ENCODE results near the gene TMEM187. TPM values are rescaled to one million over a fixed set of nuclear protein-coding genes. Genes with fewer than 3 reads are reported as not detected.

TMEM187 gene
- total RNA-seq, 1 donor from 2014 or later = 4.3 TPM

DNA sequence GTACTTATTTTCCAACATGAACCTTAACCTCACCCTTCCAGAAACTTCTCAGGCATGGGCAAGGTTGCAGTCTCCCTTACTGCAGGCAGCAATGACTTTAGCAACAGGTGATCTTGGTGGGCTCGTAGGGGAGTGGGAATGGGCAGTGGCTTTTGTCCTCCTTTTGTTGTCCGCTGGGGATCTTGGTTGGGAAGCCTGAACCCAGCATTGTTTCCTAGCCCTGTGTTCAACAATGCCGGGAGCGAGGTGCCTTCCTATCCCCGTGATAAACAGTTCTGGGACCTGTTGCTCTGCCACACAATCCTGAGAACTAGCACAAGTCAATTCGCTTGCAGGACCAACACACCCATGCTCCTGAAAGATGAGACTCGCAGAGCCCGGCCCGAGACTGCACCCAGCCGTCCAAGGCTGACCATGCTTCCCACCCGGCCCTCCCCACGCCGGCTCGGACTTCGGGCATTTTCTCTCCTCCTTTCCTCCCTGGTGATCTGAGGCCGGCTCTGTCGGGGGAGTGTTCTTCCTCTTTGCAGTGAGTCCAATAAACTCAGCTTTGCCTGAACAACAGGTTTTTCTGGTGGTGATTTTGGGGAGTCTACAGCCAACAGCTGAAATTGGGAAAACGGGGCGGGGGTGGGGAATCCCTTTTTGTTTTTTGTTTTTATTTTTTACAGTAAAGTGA is 26.9 kb downstream of the TMEM187 start:
- TF ChIP-seq, protein P1, sequence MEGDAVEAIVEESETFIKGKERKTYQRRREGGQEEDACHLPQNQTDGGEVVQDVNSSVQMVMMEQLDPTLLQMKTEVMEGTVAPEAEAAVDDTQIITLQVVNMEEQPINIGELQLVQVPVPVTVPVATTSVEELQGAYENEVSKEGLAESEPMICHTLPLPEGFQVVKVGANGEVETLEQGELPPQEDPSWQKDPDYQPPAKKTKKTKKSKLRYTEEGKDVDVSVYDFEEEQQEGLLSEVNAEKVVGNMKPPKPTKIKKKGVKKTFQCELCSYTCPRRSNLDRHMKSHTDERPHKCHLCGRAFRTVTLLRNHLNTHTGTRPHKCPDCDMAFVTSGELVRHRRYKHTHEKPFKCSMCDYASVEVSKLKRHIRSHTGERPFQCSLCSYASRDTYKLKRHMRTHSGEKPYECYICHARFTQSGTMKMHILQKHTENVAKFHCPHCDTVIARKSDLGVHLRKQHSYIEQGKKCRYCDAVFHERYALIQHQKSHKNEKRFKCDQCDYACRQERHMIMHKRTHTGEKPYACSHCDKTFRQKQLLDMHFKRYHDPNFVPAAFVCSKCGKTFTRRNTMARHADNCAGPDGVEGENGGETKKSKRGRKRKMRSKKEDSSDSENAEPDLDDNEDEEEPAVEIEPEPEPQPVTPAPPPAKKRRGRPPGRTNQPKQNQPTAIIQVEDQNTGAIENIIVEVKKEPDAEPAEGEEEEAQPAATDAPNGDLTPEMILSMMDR (conservative IDR thresholded peaks at IDR 0.05; ENCODE audit: low read depth, low read length) = no peak
- H3K4me3 ChIP-seq (ENCODE audit: low read depth, low read length) = no peak overlapping the region
- no peak for DNase-seq (ENCODE audit: low read depth)

DNA sequence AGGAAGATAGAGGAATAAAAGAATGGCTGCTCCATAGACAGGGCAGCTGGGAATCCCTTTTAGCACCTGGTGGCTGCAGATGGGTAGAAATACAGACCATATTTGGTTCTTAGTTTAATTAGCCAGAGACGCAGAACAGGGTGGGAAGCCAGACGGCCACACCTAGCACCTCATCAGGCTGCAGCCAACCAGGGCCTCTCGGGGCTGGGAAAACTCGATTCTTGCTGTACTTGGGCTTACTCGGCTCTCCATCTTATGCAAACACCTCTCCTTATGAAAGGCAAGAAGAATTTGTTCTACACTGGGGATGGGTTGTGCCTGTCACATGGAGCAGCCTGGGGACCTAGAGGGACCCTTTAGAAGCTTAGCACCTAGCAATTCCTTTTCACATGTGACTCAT is 27.5 kb downstream of the TMEM187 start:
- TF ChIP-seq, protein P1 (conservative IDR thresholded peaks at IDR 0.05; ENCODE audit: low read depth, low read length) = no peak
- H3K4me3 ChIP-seq (ENCODE audit: low read depth, low read length) = no peak overlapping the region
- no peak for DNase-seq (ENCODE audit: low read depth)

DNA sequence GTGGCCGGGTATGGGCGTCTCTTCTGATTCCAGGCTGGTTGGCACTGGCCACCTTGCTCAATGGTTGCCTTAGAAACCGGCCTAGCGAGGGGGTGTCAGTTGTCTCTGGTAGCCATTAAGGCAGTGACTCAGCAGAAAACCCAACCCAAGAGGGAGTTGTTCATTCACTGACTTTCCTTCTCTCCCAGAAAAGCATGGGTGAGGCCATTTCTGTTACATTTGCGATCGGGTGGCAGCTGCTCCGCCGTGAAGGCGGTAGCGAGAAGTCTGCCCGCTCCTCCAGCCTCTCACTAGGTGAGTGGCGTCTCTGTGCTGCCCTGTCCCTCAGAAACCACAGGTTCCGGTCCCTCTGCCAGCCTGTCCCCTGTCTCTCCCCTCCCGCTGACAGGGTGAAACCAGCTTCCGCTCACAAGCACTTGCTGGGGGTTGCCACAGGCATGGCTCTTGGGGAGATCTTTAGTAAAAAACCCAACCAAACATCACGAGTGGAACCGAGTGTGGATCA is 29.7 kb downstream of the TMEM187 start:
- TF ChIP-seq, protein P1 (conservative IDR thresholded peaks at IDR 0.05; ENCODE audit: low read depth, low read length) = no peak
- H3K4me3 ChIP-seq (ENCODE audit: low read depth, low read length) = no peak overlapping the region
- peak; percentile 36 for DNase-seq (ENCODE audit: low read depth)

DNA sequence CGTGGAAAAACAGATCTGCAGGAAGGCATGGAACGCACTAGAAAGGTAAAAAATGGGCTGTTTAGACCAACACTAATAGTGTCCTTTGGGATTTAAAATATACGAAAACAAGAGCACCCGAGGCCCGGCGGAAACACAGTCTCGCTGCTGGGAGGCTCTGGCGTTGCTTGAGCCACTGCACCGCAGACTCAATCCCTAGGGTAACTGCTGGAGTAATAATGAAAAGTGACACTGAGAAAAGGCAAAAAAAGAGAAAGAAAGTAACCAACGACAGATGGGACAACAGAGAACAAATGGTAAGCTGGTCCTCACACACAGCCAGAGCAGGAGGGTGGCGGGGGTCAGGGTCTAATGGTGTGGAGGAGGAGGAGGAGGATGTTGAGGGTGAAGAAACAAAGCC is 31.8 kb downstream of the TMEM187 start:
- DNase-seq (ENCODE audit: low read depth) = no peak
- no peak overlapping the region for H3K4me3 ChIP-seq (ENCODE audit: low read depth, low read length)
- TF ChIP-seq, protein P1 (conservative IDR thresholded peaks at IDR 0.05; ENCODE audit: low read depth, low read length) = no peak

DNA sequence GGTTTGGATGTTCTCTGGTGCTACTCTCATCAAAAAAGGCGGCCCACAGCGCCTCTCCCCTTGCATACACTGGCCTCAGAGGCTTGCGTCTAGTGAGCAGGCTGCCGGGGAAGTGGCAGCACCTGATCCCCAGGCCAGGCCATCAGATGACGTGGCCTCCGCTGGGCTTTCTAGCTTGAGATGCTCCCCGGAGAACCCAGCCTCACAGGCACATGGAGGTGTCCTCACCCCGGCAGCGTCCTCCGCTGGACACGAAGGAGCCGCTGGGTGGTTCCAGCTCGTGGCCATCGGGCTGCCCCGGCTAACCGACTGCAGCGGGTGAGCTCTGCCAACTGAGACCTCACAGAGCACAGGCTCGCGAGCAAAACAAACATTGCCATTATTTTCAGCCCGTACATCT is 34.4 kb downstream of the TMEM187 start:
- DNase-seq (ENCODE audit: low read depth) = no peak
- TF ChIP-seq, protein P1 (conservative IDR thresholded peaks at IDR 0.05; ENCODE audit: low read depth, low read length) = no peak
- no peak overlapping the region for H3K4me3 ChIP-seq (ENCODE audit: low read depth, low read length)

DNA sequence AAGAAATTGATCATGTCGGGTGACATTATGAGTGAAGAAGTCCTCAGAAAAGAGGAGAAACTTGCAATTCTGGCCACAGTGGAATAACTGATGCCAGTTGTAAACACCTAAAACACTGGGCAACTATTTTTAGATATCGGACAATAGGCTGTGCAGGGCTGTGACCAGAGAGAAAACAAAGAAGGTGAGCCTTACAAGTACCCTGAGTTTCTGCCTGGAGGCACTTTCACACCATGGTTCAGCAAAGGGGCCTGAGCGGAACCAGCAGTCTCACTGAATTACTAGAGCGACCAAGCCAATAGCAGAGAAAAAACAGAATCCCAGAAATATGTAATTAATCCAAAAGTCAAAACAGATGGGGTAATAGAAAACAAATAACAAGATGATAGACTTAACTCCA is 36.0 kb downstream of the TMEM187 start:
- TF ChIP-seq, protein P1 (conservative IDR thresholded peaks at IDR 0.05; ENCODE audit: low read depth, low read length) = no peak
- no peak for DNase-seq (ENCODE audit: low read depth)
- H3K4me3 ChIP-seq (ENCODE audit: low read depth, low read length) = no peak overlapping the region

All from epithelial cell of proximal tubule (primary cell).